ENCODE measurements around the gene TMC8.

Gene TMC8

DNA sequence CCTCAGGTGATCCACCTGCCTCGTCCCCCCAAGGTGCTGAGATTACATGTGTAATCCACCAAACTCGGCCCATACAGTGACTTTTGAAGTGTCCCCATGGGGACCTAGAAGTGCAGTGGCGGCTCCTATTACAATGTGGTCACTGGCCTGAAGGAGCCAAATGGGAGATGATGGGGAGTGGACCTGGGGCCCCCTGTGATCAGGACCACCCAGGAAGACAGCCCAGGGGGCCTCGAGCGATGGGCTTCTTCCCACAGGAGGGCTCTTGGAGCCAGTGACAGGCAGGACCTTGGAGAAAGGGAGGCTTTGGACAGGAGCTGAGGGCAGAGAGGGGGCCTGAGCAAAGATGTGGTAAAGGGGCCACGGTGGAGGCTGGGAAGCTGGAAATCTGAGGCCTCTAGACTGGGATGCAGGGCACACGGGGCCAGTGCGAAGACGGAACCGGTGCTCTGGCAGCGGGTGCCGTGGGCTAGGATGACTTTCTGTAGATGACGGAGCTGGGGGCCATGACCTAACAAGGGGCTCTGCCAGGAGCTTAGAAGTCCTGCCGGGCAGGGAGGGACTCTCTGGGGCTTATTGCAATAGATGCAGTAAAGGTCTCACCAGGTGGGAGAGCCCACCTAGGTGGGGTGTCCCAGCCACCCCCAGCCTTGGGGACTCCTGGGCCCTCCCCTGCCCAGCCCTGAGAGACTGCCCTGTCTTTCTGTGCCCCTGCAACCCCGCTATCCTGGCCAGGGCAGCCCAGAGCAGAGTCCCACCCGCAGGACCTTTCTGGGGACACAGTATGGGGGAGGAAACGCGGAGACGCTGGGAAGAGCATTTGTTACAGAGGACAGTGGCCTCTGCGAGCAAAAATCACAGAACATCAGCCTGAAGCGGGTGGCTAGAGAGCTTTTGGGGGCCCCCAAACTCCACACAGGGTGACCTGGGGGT is 12.9 kb downstream of the TMC8 start:
- no peak for TF ChIP-seq YY1 (IDR thresholded peaks at IDR 0.05; ENCODE audit: low read depth)
- TF ChIP-seq USF1 (IDR thresholded peaks at IDR 0.05): no peak
- no peak for TF ChIP-seq RAD21 (IDR thresholded peaks at IDR 0.05; ENCODE audit: low read depth)
- TF ChIP-seq, protein P1, sequence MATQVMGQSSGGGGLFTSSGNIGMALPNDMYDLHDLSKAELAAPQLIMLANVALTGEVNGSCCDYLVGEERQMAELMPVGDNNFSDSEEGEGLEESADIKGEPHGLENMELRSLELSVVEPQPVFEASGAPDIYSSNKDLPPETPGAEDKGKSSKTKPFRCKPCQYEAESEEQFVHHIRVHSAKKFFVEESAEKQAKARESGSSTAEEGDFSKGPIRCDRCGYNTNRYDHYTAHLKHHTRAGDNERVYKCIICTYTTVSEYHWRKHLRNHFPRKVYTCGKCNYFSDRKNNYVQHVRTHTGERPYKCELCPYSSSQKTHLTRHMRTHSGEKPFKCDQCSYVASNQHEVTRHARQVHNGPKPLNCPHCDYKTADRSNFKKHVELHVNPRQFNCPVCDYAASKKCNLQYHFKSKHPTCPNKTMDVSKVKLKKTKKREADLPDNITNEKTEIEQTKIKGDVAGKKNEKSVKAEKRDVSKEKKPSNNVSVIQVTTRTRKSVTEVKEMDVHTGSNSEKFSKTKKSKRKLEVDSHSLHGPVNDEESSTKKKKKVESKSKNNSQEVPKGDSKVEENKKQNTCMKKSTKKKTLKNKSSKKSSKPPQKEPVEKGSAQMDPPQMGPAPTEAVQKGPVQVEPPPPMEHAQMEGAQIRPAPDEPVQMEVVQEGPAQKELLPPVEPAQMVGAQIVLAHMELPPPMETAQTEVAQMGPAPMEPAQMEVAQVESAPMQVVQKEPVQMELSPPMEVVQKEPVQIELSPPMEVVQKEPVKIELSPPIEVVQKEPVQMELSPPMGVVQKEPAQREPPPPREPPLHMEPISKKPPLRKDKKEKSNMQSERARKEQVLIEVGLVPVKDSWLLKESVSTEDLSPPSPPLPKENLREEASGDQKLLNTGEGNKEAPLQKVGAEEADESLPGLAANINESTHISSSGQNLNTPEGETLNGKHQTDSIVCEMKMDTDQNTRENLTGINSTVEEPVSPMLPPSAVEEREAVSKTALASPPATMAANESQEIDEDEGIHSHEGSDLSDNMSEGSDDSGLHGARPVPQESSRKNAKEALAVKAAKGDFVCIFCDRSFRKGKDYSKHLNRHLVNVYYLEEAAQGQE (IDR thresholded peaks at IDR 0.05; ENCODE audit: low read depth): no peak
- no peak for TF ChIP-seq TCF12 (IDR thresholded peaks at IDR 0.05; ENCODE audit: low read depth)
- TF ChIP-seq CREB1 (IDR thresholded peaks at IDR 0.05; ENCODE audit: low read depth): no peak
- TF ChIP-seq, protein P2, sequence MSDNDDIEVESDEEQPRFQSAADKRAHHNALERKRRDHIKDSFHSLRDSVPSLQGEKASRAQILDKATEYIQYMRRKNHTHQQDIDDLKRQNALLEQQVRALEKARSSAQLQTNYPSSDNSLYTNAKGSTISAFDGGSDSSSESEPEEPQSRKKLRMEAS (IDR thresholded peaks at IDR 0.05): no peak
- TF ChIP-seq ZBTB7A (IDR thresholded peaks at IDR 0.05; ENCODE audit: low read depth): no peak
- no peak for TF ChIP-seq TEAD4 (IDR thresholded peaks at IDR 0.05)
- no peak for TF ChIP-seq NFIC (IDR thresholded peaks at IDR 0.05)
- TF ChIP-seq EGR1 (IDR thresholded peaks at IDR 0.05): no peak
- no peak for TF ChIP-seq EP300 (IDR thresholded peaks at IDR 0.05; ENCODE audit: borderline replicate concordance)
- no peak for TF ChIP-seq CEBPB (IDR thresholded peaks at IDR 0.05)
- no peak for TF ChIP-seq FOXM1 (IDR thresholded peaks at IDR 0.05; ENCODE audit: borderline replicate concordance, low read depth)
- TF ChIP-seq TAF1 (IDR thresholded peaks at IDR 0.05; ENCODE audit: low read depth): no peak

GRCh38 chr17:78144147-78144719 is 13.7 kb downstream of the TMC8 start:
- TF ChIP-seq EGR1 (IDR thresholded peaks at IDR 0.05) (no peak), TAF1 (IDR thresholded peaks at IDR 0.05; ENCODE audit: low read depth) (no peak), NFIC (IDR thresholded peaks at IDR 0.05) (peak; percentile 68), CREB1 (IDR thresholded peaks at IDR 0.05; ENCODE audit: low read depth) (no peak), FOXM1 (IDR thresholded peaks at IDR 0.05; ENCODE audit: borderline replicate concordance, low read depth) (no peak)
- TF ChIP-seq, protein P1 (IDR thresholded peaks at IDR 0.05; ENCODE audit: low read depth): no peak
- TF ChIP-seq, protein P2 (IDR thresholded peaks at IDR 0.05): peak; percentile 80

GRCh38 chr17:78144736-78145641 is 14.4 kb downstream of the TMC8 start:
- TF ChIP-seq TAF1 (IDR thresholded peaks at IDR 0.05; ENCODE audit: low read depth) (no peak), CEBPB (IDR thresholded peaks at IDR 0.05) (no peak), FOXM1 (IDR thresholded peaks at IDR 0.05; ENCODE audit: borderline replicate concordance, low read depth) (no peak), TEAD4 (IDR thresholded peaks at IDR 0.05) (no peak; the same call in 1 of the 2 replicates), NFIC (IDR thresholded peaks at IDR 0.05) (peak; percentile 59; the same call in 1 of the 2 replicates), EP300 (IDR thresholded peaks at IDR 0.05; ENCODE audit: borderline replicate concordance) (peak; percentile 39; the same call in 1 of the 2 replicates), TCF12 (IDR thresholded peaks at IDR 0.05; ENCODE audit: low read depth) (peak; percentile 67; the same call in 1 of the 2 replicates), USF1 (IDR thresholded peaks at IDR 0.05) (peak; percentile 80), EGR1 (IDR thresholded peaks at IDR 0.05) (no peak), RAD21 (IDR thresholded peaks at IDR 0.05; ENCODE audit: low read depth) (no peak), CREB1 (IDR thresholded peaks at IDR 0.05; ENCODE audit: low read depth) (no peak), YY1 (IDR thresholded peaks at IDR 0.05; ENCODE audit: low read depth) (no peak), ZBTB7A (IDR thresholded peaks at IDR 0.05; ENCODE audit: low read depth) (no peak)
- TF ChIP-seq, protein P2 (IDR thresholded peaks at IDR 0.05): no peak; the same call in 1 of the 2 replicates
- TF ChIP-seq, protein P1 (IDR thresholded peaks at IDR 0.05; ENCODE audit: low read depth): no peak

Data from Ishikawa (cell line).